ENCODE measurements around the gene THSD4. TPM values are rescaled to one million over a fixed set of nuclear protein-coding genes. Genes with fewer than 3 reads are reported as not detected.

THSD4 gene
- total RNA-seq = under 1 TPM in 1 of 2 donors, not detected in 1; 0.08 TPM

- H3K9me3 Mint-ChIP-seq = no peaks in the 10 kb centered on the region
- H3K27me3 Mint-ChIP-seq = peaks cover 45% of the 10 kb centered on the region
- no peak within 1 kb of the TSS for H3K27ac Mint-ChIP-seq
- peak; percentile 88 for ATAC-seq (replicated peaks)
- peak within 1 kb of the TSS; percentile 67 for H3K4me3 Mint-ChIP-seq
- H3K4me1 Mint-ChIP-seq = no peaks in the 10 kb centered on the region
- H3K36me3 Mint-ChIP-seq (ENCODE audit: low read depth) = no peaks in the 10 kb centered on the region
Measured at GRCh38 chr15:71114887-71115566, at the start of gene THSD4. THSD4 (plus strand) TSS chr15:71115471.

GRCh38 chr15:71066983-71067382, 48.3 kb upstream of the THSD4 start:
- peaks cover 18% of the 10 kb centered on the region for H3K27me3 Mint-ChIP-seq
- no peak for ATAC-seq (replicated peaks)
- H3K9me3 Mint-ChIP-seq = no peaks in the 10 kb centered on the region
- H3K36me3 Mint-ChIP-seq (ENCODE audit: low read depth) = no peaks in the 10 kb centered on the region
- H3K4me3 Mint-ChIP-seq = no peak overlapping the region
- no peaks in the 10 kb centered on the region for H3K4me1 Mint-ChIP-seq
- no peak overlapping the region for H3K27ac Mint-ChIP-seq

- H3K4me1 Mint-ChIP-seq = no peaks in the 10 kb centered on the region
- H3K27ac Mint-ChIP-seq = no peak overlapping the region
- H3K4me3 Mint-ChIP-seq = no peak overlapping the region
- no peaks in the 10 kb centered on the region for H3K9me3 Mint-ChIP-seq
- no peak for ATAC-seq (replicated peaks)
- peaks cover 22% of the 10 kb centered on the region for H3K27me3 Mint-ChIP-seq
- no peaks in the 10 kb centered on the region for H3K36me3 Mint-ChIP-seq (ENCODE audit: low read depth)
Measured at GRCh38 chr15:71069693-71070092, 45.6 kb upstream of the THSD4 start.

- no peak for ATAC-seq (replicated peaks)
- Mint-ChIP-seq H3K27ac (no peak overlapping the region), H3K27me3 (peaks cover 17% of the 10 kb centered on the region), H3K36me3 (ENCODE audit: low read depth) (no peaks in the 10 kb centered on the region), H3K9me3 (no peaks in the 10 kb centered on the region), H3K4me3 (no peak overlapping the region), H3K4me1 (no peaks in the 10 kb centered on the region)
Measured at GRCh38 chr15:71071529-71071928, 43.7 kb upstream of the THSD4 start.

GRCh38 chr15:71072423-71072822, 42.8 kb upstream of the THSD4 start:
- Mint-ChIP-seq H3K9me3 (no peaks in the 10 kb centered on the region), H3K27ac (no peak overlapping the region), H3K4me1 (no peaks in the 10 kb centered on the region), H3K36me3 (ENCODE audit: low read depth) (no peaks in the 10 kb centered on the region), H3K4me3 (no peak overlapping the region), H3K27me3 (peaks cover 14% of the 10 kb centered on the region)
- ATAC-seq (replicated peaks) = no peak

GRCh38 chr15:71078506-71079207, 36.6 kb upstream of the THSD4 start:
- no peak overlapping the region for H3K4me3 Mint-ChIP-seq
- no peaks in the 10 kb centered on the region for H3K4me1 Mint-ChIP-seq
- H3K27ac Mint-ChIP-seq = no peak overlapping the region
- peaks cover 16% of the 10 kb centered on the region for H3K27me3 Mint-ChIP-seq
- H3K36me3 Mint-ChIP-seq (ENCODE audit: low read depth) = no peaks in the 10 kb centered on the region
- no peak for ATAC-seq (replicated peaks)
- peaks cover 3% of the 10 kb centered on the region for H3K9me3 Mint-ChIP-seq

- H3K9me3 Mint-ChIP-seq = peaks cover 3% of the 10 kb centered on the region
- ATAC-seq (replicated peaks) = no peak
- H3K4me1 Mint-ChIP-seq = no peaks in the 10 kb centered on the region
- no peak overlapping the region for H3K27ac Mint-ChIP-seq
- H3K4me3 Mint-ChIP-seq = no peak overlapping the region
- no peaks in the 10 kb centered on the region for H3K36me3 Mint-ChIP-seq (ENCODE audit: low read depth)
- H3K27me3 Mint-ChIP-seq = peaks cover 21% of the 10 kb centered on the region
Measured at GRCh38 chr15:71079208-71080044, 35.8 kb upstream of the THSD4 start.

- Mint-ChIP-seq H3K4me3 (no peak overlapping the region), H3K27ac (no peak overlapping the region), H3K27me3 (peaks cover 21% of the 10 kb centered on the region), H3K36me3 (ENCODE audit: low read depth) (no peaks in the 10 kb centered on the region), H3K4me1 (no peaks in the 10 kb centered on the region), H3K9me3 (peaks cover 3% of the 10 kb centered on the region)
- ATAC-seq (replicated peaks) = no peak
Measured at GRCh38 chr15:71080166-71080565, 35.1 kb upstream of the THSD4 start.

GRCh38 chr15:71080705-71081104, 34.6 kb upstream of the THSD4 start:
- H3K36me3 Mint-ChIP-seq (ENCODE audit: low read depth) = no peaks in the 10 kb centered on the region
- peaks cover 21% of the 10 kb centered on the region for H3K27me3 Mint-ChIP-seq
- H3K9me3 Mint-ChIP-seq = peaks cover 3% of the 10 kb centered on the region
- no peak overlapping the region for H3K27ac Mint-ChIP-seq
- H3K4me1 Mint-ChIP-seq = no peaks in the 10 kb centered on the region
- no peak for ATAC-seq (replicated peaks)
- H3K4me3 Mint-ChIP-seq = no peak overlapping the region

- Mint-ChIP-seq H3K27ac (no peak overlapping the region), H3K27me3 (peaks cover 29% of the 10 kb centered on the region), H3K4me3 (no peak overlapping the region), H3K9me3 (peaks cover 3% of the 10 kb centered on the region), H3K36me3 (ENCODE audit: low read depth) (no peaks in the 10 kb centered on the region), H3K4me1 (no peaks in the 10 kb centered on the region)
- ATAC-seq (replicated peaks) = no peak
Measured at GRCh38 chr15:71082803-71083202, 32.5 kb upstream of the THSD4 start.

- Mint-ChIP-seq H3K27ac (no peak overlapping the region), H3K27me3 (peaks cover 27% of the 10 kb centered on the region), H3K9me3 (peaks cover 3% of the 10 kb centered on the region), H3K4me3 (no peak overlapping the region), H3K36me3 (ENCODE audit: low read depth) (no peaks in the 10 kb centered on the region), H3K4me1 (no peaks in the 10 kb centered on the region)
- no peak for ATAC-seq (replicated peaks)
Measured at GRCh38 chr15:71083349-71083748, 31.9 kb upstream of the THSD4 start.

- Mint-ChIP-seq H3K4me3 (no peak overlapping the region), H3K27me3 (peaks cover 31% of the 10 kb centered on the region), H3K9me3 (no peaks in the 10 kb centered on the region), H3K36me3 (ENCODE audit: low read depth) (no peaks in the 10 kb centered on the region), H3K27ac (no peak overlapping the region), H3K4me1 (no peaks in the 10 kb centered on the region)
- ATAC-seq (replicated peaks) = no peak
Measured at GRCh38 chr15:71084264-71084663, 31.0 kb upstream of the THSD4 start.

- H3K36me3 Mint-ChIP-seq (ENCODE audit: low read depth) = no peaks in the 10 kb centered on the region
Measured at GRCh38 chr15:71085809-71086208, 29.5 kb upstream of the THSD4 start.

GRCh38 chr15:71088155-71088554, 27.1 kb upstream of the THSD4 start:
- Mint-ChIP-seq H3K27ac (no peak overlapping the region), H3K4me3 (no peak overlapping the region), H3K4me1 (no peaks in the 10 kb centered on the region), H3K9me3 (no peaks in the 10 kb centered on the region), H3K36me3 (ENCODE audit: low read depth) (no peaks in the 10 kb centered on the region), H3K27me3 (peaks cover 29% of the 10 kb centered on the region)
- ATAC-seq (replicated peaks) = no peak

More at GRCh38 chr15:71085809-71086208, 29.5 kb upstream of the THSD4 start:
- H3K27ac Mint-ChIP-seq = no peak overlapping the region
- peaks cover 35% of the 10 kb centered on the region for H3K27me3 Mint-ChIP-seq
- no peaks in the 10 kb centered on the region for H3K4me1 Mint-ChIP-seq
- no peak for ATAC-seq (replicated peaks)
- no peaks in the 10 kb centered on the region for H3K9me3 Mint-ChIP-seq
- no peak overlapping the region for H3K4me3 Mint-ChIP-seq

All from activated T-helper 17 cell treated with anti-CD3 and anti-CD28 coated beads, Interleukin-2, amount 50 U/mL, for 72 hours (primary cell).